ENCODE measurements around the gene PER1.
"Not testable (repeated sequence)": the region's sequence is repeated elsewhere in the genome, so short reads cannot be mapped to it uniquely, and the experiment has no call there.

The PER1 gene

DNA sequence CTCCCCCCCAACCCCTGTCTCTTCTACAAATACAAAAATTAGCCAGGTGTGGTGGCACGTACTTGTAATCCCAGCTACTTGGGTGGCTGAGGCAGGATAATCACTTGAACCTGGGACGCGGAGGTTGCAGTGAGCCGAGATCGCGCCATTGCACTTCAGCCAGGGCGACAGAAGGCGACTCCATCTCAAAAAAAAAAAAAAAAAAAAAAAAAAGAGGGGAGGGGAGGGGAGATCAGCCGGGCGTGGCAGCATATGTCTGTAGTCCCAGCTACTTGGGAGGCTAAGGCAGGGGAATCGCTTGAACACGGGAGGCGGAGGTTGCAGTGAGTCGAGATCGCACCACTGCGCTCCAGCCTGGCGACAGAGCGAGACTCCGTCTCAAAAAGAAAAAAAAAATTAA lies 18.0 kb upstream of the PER1 start:
- ChIA-PET CTCF (interaction anchor here (0.6 to 0.7 kb wide), 2 partner anchors 34 to 52 kb away, joined by 3 read pairs; no protein-coding TSS in a partner anchor), POLR2A (interaction anchor here (0.7 to 1.0 kb wide), 3 partner anchors 9 to 125 kb away, joined by 3 read pairs; partner anchors contain the start of gene SLC25A35)
- peak; percentile 84 for TF ChIP-seq ZNF384 (IDR thresholded peaks at IDR 0.05)
- DNase-seq (ENCODE audit: extremely low spot score), result not testable (repeated sequence)

DNA sequence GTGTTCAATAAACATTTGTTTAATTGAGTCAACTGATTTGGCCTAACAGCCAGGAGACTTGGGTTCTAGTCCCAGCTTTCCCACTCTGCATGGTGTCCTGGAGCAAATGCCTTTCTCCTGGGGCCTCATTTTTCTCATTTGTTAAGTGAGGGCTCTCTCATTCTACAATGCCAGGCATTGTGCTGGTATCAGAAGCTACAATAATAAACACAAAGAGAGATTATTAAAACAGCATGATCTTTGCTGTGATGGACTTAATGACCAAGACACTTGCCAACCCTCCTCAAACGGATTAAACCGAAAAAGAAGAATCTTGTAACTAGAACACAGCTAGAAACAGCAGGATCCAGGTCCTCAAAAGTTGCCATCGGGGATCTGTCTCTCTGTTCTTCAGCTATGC lies 15.3 kb upstream of the PER1 start:
- POLR2A ChIA-PET, result no interaction called here
- CTCF ChIA-PET, result interaction anchor here (0.6 to 1.3 kb wide), 4 partner anchors 46 to 171 kb away, joined by 3 to 5 read pairs (median 4); no protein-coding TSS in a partner anchor
- no peak for TF ChIP-seq ARNT (IDR thresholded peaks at IDR 0.05)
- TF ChIP-seq FOXM1 (IDR thresholded peaks at IDR 0.05; ENCODE audit: borderline replicate concordance), result no peak
- no peak for TF ChIP-seq FOXA1 (IDR thresholded peaks at IDR 0.05)
- TF ChIP-seq NFRKB (IDR thresholded peaks at IDR 0.05), result no peak
- TF ChIP-seq BHLHE40 (IDR thresholded peaks at IDR 0.05; ENCODE audit: borderline replicate concordance), result no peak
- TF ChIP-seq SP1 (IDR thresholded peaks at IDR 0.05), result no peak
- TF ChIP-seq HDGF (IDR thresholded peaks at IDR 0.05; ENCODE audit: borderline replicate concordance), result no peak
- no peak for TF ChIP-seq L3MBTL2 (conservative IDR thresholded peaks at IDR 0.05)
- no peak for TF ChIP-seq CTBP1 (IDR thresholded peaks at IDR 0.05; ENCODE audit: borderline replicate concordance)
- DNase-seq (ENCODE audit: extremely low spot score), result no peak

DNA sequence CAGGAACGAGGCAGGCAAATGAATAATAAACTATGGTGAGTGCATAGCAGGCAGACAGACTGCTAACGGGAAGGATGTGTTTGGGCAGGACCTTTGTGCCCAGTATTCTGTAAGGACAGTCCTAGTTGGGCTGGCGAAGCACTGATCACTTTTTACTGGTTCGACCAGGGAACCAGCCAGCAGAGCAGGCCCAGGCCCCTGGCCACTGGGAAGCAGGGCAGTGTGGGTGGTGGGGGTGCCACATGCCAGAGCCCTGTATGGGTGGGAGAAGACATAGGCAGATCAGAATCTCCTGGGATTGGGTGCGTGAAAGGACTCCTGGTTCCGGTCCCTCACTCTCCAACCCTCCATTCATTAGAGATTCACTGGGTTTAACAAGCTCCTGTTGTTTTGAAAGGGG lies 14.5 kb upstream of the PER1 start:
- CTCF ChIA-PET, result interaction anchor here (1.3 kb wide), 1 partner anchor 45 kb away, joined by 4 read pairs; no protein-coding TSS in a partner anchor
- no peak for DNase-seq (ENCODE audit: extremely low spot score)
- TF ChIP-seq FOXK2 (IDR thresholded peaks at IDR 0.05) (no peak), SP1 (IDR thresholded peaks at IDR 0.05) (no peak), BHLHE40 (IDR thresholded peaks at IDR 0.05; ENCODE audit: borderline replicate concordance) (no peak), FOXM1 (IDR thresholded peaks at IDR 0.05; ENCODE audit: borderline replicate concordance) (no peak), NFRKB (IDR thresholded peaks at IDR 0.05) (no peak), SUZ12 (IDR thresholded peaks at IDR 0.05) (no peak), ELF4 (IDR thresholded peaks at IDR 0.05) (no peak), FOXA1 (IDR thresholded peaks at IDR 0.05) (no peak), ZNF384 (IDR thresholded peaks at IDR 0.05) (no peak), TARDBP (IDR thresholded peaks at IDR 0.05) (no peak), ARNT (IDR thresholded peaks at IDR 0.05) (no peak), HDGF (IDR thresholded peaks at IDR 0.05; ENCODE audit: borderline replicate concordance) (no peak), CTBP1 (IDR thresholded peaks at IDR 0.05; ENCODE audit: borderline replicate concordance) (no peak), LEF1 (IDR thresholded peaks at IDR 0.05; ENCODE audit: borderline replicate concordance) (no peak), L3MBTL2 (conservative IDR thresholded peaks at IDR 0.05) (no peak)
- TF ChIP-seq, protein P1, sequence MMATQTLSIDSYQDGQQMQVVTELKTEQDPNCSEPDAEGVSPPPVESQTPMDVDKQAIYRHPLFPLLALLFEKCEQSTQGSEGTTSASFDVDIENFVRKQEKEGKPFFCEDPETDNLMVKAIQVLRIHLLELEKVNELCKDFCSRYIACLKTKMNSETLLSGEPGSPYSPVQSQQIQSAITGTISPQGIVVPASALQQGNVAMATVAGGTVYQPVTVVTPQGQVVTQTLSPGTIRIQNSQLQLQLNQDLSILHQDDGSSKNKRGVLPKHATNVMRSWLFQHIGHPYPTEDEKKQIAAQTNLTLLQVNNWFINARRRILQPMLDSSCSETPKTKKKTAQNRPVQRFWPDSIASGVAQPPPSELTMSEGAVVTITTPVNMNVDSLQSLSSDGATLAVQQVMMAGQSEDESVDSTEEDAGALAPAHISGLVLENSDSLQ (IDR thresholded peaks at IDR 0.05), result no peak
- POLR2A ChIA-PET, result no interaction called here

DNA sequence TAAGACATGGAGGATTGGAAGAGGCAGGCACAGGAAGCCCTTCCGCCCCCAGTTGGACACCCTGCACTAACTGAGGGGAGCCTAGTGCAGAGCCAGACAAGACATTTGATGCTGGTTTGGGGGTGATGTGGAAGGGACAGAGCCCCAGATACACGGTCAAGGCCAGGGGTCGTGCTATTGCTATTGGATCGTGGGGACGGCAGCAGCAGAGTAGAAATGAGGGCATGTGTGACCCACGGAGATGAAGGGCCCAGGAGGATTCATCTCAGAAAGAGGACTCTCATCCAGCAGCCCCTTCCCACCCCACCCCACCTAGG lies 12.6 kb upstream of the PER1 start:
- ChIA-PET POLR2A (interaction anchor here (1.2 to 1.9 kb wide), 4 partner anchors 9 to 84 kb away, joined by 5 to 31 read pairs (median 7); partner anchors contain the start of genes CTC1 and PFAS), CTCF (interaction anchor here (1.3 kb wide), 1 partner anchor 91 kb away, joined by 4 read pairs; no protein-coding TSS in a partner anchor)
- TF ChIP-seq HDGF (IDR thresholded peaks at IDR 0.05; ENCODE audit: borderline replicate concordance) (no peak), ELF4 (IDR thresholded peaks at IDR 0.05) (no peak), SUZ12 (IDR thresholded peaks at IDR 0.05) (no peak), SP1 (IDR thresholded peaks at IDR 0.05) (no peak), TARDBP (IDR thresholded peaks at IDR 0.05) (no peak), NFRKB (IDR thresholded peaks at IDR 0.05) (no peak), CTBP1 (IDR thresholded peaks at IDR 0.05; ENCODE audit: borderline replicate concordance) (no peak), FOXM1 (IDR thresholded peaks at IDR 0.05; ENCODE audit: borderline replicate concordance) (no peak), ZNF384 (IDR thresholded peaks at IDR 0.05) (no peak), FOXK2 (IDR thresholded peaks at IDR 0.05) (no peak), FOXA1 (IDR thresholded peaks at IDR 0.05) (no peak), L3MBTL2 (conservative IDR thresholded peaks at IDR 0.05) (no peak), BHLHE40 (IDR thresholded peaks at IDR 0.05; ENCODE audit: borderline replicate concordance) (no peak), LEF1 (IDR thresholded peaks at IDR 0.05; ENCODE audit: borderline replicate concordance) (no peak), ARNT (IDR thresholded peaks at IDR 0.05) (no peak)
- TF ChIP-seq, protein P1 (IDR thresholded peaks at IDR 0.05), result no peak
- DNase-seq (ENCODE audit: extremely low spot score), result no peak

DNA sequence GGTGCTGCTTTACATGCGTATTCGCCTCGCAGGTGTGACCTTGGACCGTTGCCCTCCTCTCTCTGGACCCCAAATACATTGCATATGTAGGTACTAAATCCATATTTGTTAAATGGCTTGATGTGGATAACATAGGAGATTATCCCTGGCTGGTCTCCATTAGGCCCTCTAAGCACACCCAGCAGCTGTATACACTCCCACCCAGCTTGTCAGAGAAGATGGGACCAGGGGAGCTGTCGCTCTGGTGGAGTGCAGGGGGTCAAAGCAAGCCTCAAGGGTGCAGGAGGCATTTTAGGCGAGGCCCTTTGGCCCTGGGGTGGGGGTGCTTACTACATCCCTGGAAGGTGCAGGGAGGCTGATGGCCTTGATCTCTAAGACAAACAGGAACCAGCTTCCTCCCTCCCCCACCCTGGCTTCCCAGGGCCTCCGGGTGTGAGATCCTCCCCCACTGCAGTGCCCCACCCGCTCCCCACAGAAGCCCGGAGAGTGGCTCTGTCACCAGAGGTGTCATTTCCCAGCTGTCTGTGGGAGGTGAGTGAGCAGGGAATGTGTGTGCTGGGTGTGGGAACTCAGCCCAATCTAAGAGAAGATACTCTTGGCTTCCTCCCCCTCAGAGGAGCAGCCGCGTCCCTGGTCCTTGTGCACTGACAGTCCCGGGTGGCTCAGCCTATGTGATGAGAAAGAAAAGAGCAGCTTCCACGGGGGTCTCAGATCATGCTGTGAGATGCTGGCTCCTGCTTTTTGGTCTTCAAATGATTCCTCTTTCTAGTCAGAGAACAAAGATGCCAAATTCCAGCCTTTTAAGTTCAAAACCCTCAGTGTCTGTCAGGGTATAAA lies 12.0 kb upstream of the PER1 start:
- ChIA-PET POLR2A (interaction anchor here (1.2 to 1.9 kb wide), 5 partner anchors 9 to 84 kb away, joined by 5 to 31 read pairs (median 7); partner anchors contain the start of genes CTC1, PFAS and TMEM107), CTCF (interaction anchor here (1.3 kb wide), 1 partner anchor 91 kb away, joined by 4 read pairs; no protein-coding TSS in a partner anchor)
- TF ChIP-seq L3MBTL2 (conservative IDR thresholded peaks at IDR 0.05), result no peak
- no peak for TF ChIP-seq SUZ12 (IDR thresholded peaks at IDR 0.05)
- no peak for TF ChIP-seq FOXK2 (IDR thresholded peaks at IDR 0.05)
- TF ChIP-seq ZNF384 (IDR thresholded peaks at IDR 0.05), result no peak
- TF ChIP-seq TARDBP (IDR thresholded peaks at IDR 0.05), result no peak
- TF ChIP-seq FOXM1 (IDR thresholded peaks at IDR 0.05; ENCODE audit: borderline replicate concordance), result no peak
- TF ChIP-seq, protein P1 (IDR thresholded peaks at IDR 0.05), result no peak
- TF ChIP-seq CTBP1 (IDR thresholded peaks at IDR 0.05; ENCODE audit: borderline replicate concordance), result no peak
- TF ChIP-seq ELF4 (IDR thresholded peaks at IDR 0.05), result no peak
- no peak for TF ChIP-seq FOXA1 (IDR thresholded peaks at IDR 0.05)
- TF ChIP-seq BHLHE40 (IDR thresholded peaks at IDR 0.05; ENCODE audit: borderline replicate concordance), result no peak
- TF ChIP-seq LEF1 (IDR thresholded peaks at IDR 0.05; ENCODE audit: borderline replicate concordance), result no peak
- DNase-seq (ENCODE audit: extremely low spot score), result no peak
